DOHH2 (cell line): ENCODE measurements around the gene CTBP1.

Experiments used
- H3F3A ChIP-seq: fragments of 200-600 bp; sonication (generic), shearing (Covaris generic); 2 replicates; pipeline ENCODE4 v1.6.0; 2016; ENCODE audit warnings: antibody characterized with exemption, mild to moderate bottlenecking; ENCODE audit not compliant: control insufficient read depth, insufficient read depth
- H3K27ac ChIP-seq: fragments of 200-600 bp; sonication (generic); 2 replicates; pipeline ENCODE4 v1.5.1; 2014; ENCODE audit warnings: low read depth, mild to moderate bottlenecking, low read length, moderate library complexity
- H3K27me3 ChIP-seq: fragments of 200-600 bp; sonication (generic); 2 replicates; pipeline ENCODE4 v1.6.1; 2014; ENCODE audit warnings: mild to moderate bottlenecking, low read length, mixed read lengths; ENCODE audit not compliant: control insufficient read depth
- H3K36me3 ChIP-seq: fragments of 200-600 bp; sonication (generic); 2 replicates; pipeline ENCODE4 v1.6.1; 2014; ENCODE audit warnings: mild to moderate bottlenecking, low read length, moderate library complexity, mixed read lengths; ENCODE audit not compliant: control insufficient read depth
- H3K4me1 ChIP-seq: fragments of 200-600 bp; sonication (generic); 2 replicates; pipeline ENCODE4 v1.6.1; 2014; ENCODE audit warnings: mild to moderate bottlenecking, low read length, mixed read lengths; ENCODE audit not compliant: control insufficient read depth
- H3K4me2 ChIP-seq: fragments of 200-600 bp; sonication (generic); 2 replicates; pipeline ENCODE4 v1.6.0; 2014; ENCODE audit warnings: mild to moderate bottlenecking, low read length, moderate library complexity
- H3K4me3 ChIP-seq: fragments of 200-600 bp; sonication (generic); 2 replicates; pipeline ENCODE4 v1.5.1; 2014; ENCODE audit warnings: mild to moderate bottlenecking, low read length, mixed read lengths
- H3K79me2 ChIP-seq: fragments of 200-600 bp; sonication (generic); 2 replicates; pipeline ENCODE4 v1.6.1; 2014; ENCODE audit warnings: mild to moderate bottlenecking, low read length, mixed read lengths; ENCODE audit not compliant: control insufficient read depth
- H3K9me2 ChIP-seq: fragments of 200-600 bp; sonication (generic); replicated peaks from 2 replicates; pipeline ENCODE4 v1.6.1; 2014; ENCODE audit warnings: mild to moderate bottlenecking, low read length, mixed read lengths; ENCODE audit not compliant: control insufficient read depth
- H3K9me3 ChIP-seq: fragments of 200-600 bp; sonication (generic); 2 replicates; pipeline ENCODE4 v1.6.1; 2014; ENCODE audit warnings: antibody characterized with exemption, low read length, mixed read lengths; ENCODE audit not compliant: control insufficient read depth, insufficient read depth
- H4K20me1 ChIP-seq: fragments of 200-600 bp; sonication (generic); 2 replicates; pipeline ENCODE4 v1.6.0; 2014; ENCODE audit warnings: low read depth, mild to moderate bottlenecking, antibody characterized with exemption, low read length, moderate library complexity; ENCODE audit not compliant: control insufficient read depth, insufficient read depth
- CTCF ChIP-seq: fragments of 200-600 bp; sonication (generic); IDR thresholded peaks from one replicate; pipeline ENCODE4 v1.5.1; 2014; ENCODE audit warnings: antibody characterized with exemption, mild to moderate bottlenecking, low read depth, low read length; ENCODE audit not compliant: poor library complexity, severe bottlenecking
- EZH2phosphoT487 ChIP-seq: fragments of 200-600 bp; sonication (generic); IDR thresholded peaks from 2 replicates; pipeline ENCODE4 v1.6.1; 2017; ENCODE audit warnings: borderline replicate concordance, mild to moderate bottlenecking, antibody characterized with exemption, low read length, moderate library complexity, mixed read lengths

Gene CTBP1

DNA sequence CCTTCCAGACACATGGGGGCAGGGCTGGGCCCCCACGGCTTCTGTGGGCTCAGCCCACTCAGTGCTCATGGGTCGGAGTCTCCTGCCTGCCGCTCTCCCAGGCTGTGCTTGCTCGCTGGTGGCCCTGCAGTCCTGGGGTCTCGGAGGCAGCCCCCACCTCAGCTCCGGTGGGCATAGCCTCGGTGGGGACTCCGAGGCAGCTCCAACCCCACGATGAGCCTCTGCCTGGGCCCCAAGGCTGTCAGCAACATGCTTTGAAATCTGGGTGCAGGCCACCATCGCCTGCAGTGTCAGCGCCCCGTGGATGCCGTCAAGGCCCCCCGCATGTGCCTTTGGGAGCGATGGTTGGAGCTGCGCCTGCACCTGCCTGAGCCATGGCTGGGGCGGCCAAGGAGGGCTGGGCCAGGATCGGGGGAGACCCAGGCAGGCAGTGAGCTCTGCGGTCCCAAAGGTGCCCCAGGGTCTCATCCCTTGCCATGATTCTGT lies 46.4 kb downstream of the CTBP1 start:
- H4K20me1 ChIP-seq, result no peaks in the 10 kb centered on the region
- H3K9me2 ChIP-seq, result no peaks in the 10 kb centered on the region
- H3K4me1 ChIP-seq, result peaks cover 63% of the 10 kb centered on the region
- H3K27me3 ChIP-seq, result no peaks in the 10 kb centered on the region
- H3K4me3 ChIP-seq, result peak overlapping the region; percentile 84
- peaks cover 61% of the 10 kb centered on the region for H3K36me3 ChIP-seq
- peak overlapping the region; percentile 91 for H3K27ac ChIP-seq
- no peaks in the 10 kb centered on the region for H3K9me3 ChIP-seq
- H3K4me2 ChIP-seq, result peak overlapping the region; percentile 69
- TF ChIP-seq CTCF, result no peak
- no peak for TF ChIP-seq EZH2phosphoT487
- peaks cover 34% of the 10 kb centered on the region for H3K79me2 ChIP-seq
- H3F3A ChIP-seq, result peaks cover 28% of the 10 kb centered on the region

- peaks cover 67% of the 10 kb centered on the region for H3K36me3 ChIP-seq
- H4K20me1 ChIP-seq, result no peaks in the 10 kb centered on the region
- H3K4me3 ChIP-seq, result peak overlapping the region; percentile 84
- H3K4me1 ChIP-seq, result peaks cover 63% of the 10 kb centered on the region
- H3K9me2 ChIP-seq, result no peaks in the 10 kb centered on the region
- TF ChIP-seq EZH2phosphoT487 (no peak), CTCF (no peak)
- H3K27me3 ChIP-seq, result no peaks in the 10 kb centered on the region
- peak overlapping the region; percentile 91 for H3K27ac ChIP-seq
- H3F3A ChIP-seq, result peaks cover 28% of the 10 kb centered on the region
- peaks cover 39% of the 10 kb centered on the region for H3K79me2 ChIP-seq
- peak overlapping the region; percentile 69 for H3K4me2 ChIP-seq
- no peaks in the 10 kb centered on the region for H3K9me3 ChIP-seq
Observed at GRCh38 chr4:1201851-1202525, 46.9 kb downstream of the CTBP1 start.

- Histone ChIP-seq H3K9me2 (no peaks in the 10 kb centered on the region), H3K79me2 (peaks cover 49% of the 10 kb centered on the region), H3K9me3 (no peaks in the 10 kb centered on the region), H4K20me1 (no peaks in the 10 kb centered on the region), H3F3A (peaks cover 28% of the 10 kb centered on the region), H3K27ac (peak overlapping the region; percentile 91), H3K27me3 (no peaks in the 10 kb centered on the region), H3K4me3 (peak overlapping the region; percentile 84), H3K4me1 (peaks cover 61% of the 10 kb centered on the region), H3K36me3 (peaks cover 73% of the 10 kb centered on the region), H3K4me2 (peak overlapping the region; percentile 69)
- no peak for TF ChIP-seq EZH2phosphoT487
Observed at GRCh38 chr4:1200425-1201035, 48.4 kb downstream of the CTBP1 start.
